GM12878 (cell line): ENCODE measurements around the gene ETV6. TPM values are rescaled to one million over a fixed set of nuclear protein-coding genes. Genes with fewer than 3 reads are reported as not detected.

Source experiments
- BHLHE40 ChIP-seq, 2 experiments: fragments of 450-650 bp in 1 of 2; IDR thresholded peaks; 2 replicates each; pipeline ENCODE4 v1.6.1; 2011 to 2017; ENCODE audit warnings: low read depth in 2 of 2, borderline replicate concordance in 1 of 2, improper control_type of control experiment in 1 of 2, low read length in 1 of 2, mild to moderate bottlenecking in 1 of 2
- CUX1 ChIP-seq: IDR thresholded peaks from 2 replicates; pipeline ENCODE4 v1.6.1; 2012; ENCODE audit warnings: improper control_type of control experiment, low read depth, low read length; ENCODE audit not compliant: insufficient replicate concordance
- EP300 ChIP-seq, 2 experiments: fragments of 150-350 bp in 1 of 2; IDR thresholded peaks; 2 replicates each; pipeline ENCODE4 v1.6.1; 2011 to 2012; ENCODE audit warnings: low read depth in 2 of 2, low read length in 2 of 2, borderline replicate concordance in 1 of 2, improper control_type of control experiment in 1 of 2, inconsistent platforms in 1 of 2; ENCODE audit not compliant: control insufficient read depth in 1 of 2
- HCFC1 ChIP-seq: fragments of 150-350 bp; IDR thresholded peaks from 2 replicates; pipeline ENCODE4 v1.6.1; 2014; ENCODE audit warnings: low read length
- JUNB ChIP-seq: IDR thresholded peaks from 2 replicates; pipeline ENCODE4 v1.6.1; 2016; ENCODE audit warnings: antibody characterized with exemption, mild to moderate bottlenecking
- MTA2 ChIP-seq: fragments of 450-650 bp; IDR thresholded peaks from 2 replicates; pipeline ENCODE4 v1.6.1; 2016; ENCODE audit warnings: low read depth, mild to moderate bottlenecking, moderate library complexity
- RELB ChIP-seq: fragments of 450-650 bp; IDR thresholded peaks from 2 replicates; pipeline ENCODE4 v1.6.1; 2017; ENCODE audit warnings: low read depth, mild to moderate bottlenecking, moderate library complexity
- RUNX3 ChIP-seq: IDR thresholded peaks from 2 replicates; pipeline ENCODE4 v1.6.1; 2012; ENCODE audit warnings: low read length, inconsistent platforms
- SREBF1 ChIP-seq: IDR thresholded peaks from 2 replicates; pipeline ENCODE4 v1.6.1; 2012; ENCODE audit warnings: mild to moderate bottlenecking, low read length
- SUZ12 ChIP-seq: fragments of 200-600 bp; sonication (generic); IDR thresholded peaks from one replicate; pipeline ENCODE4 v1.6.1; 2018; ENCODE audit warnings: antibody characterized with exemption, mild to moderate bottlenecking; ENCODE audit not compliant: unreplicated experiment
- ZBTB40 ChIP-seq: fragments of 450-650 bp; IDR thresholded peaks from 2 replicates; pipeline ENCODE4 v1.6.1; 2016; ENCODE audit warnings: mild to moderate bottlenecking, moderate library complexity, borderline replicate concordance
- polyA plus RNA-seq, 11 experiments: library from polyadenylated mRNA; depleted of rRNA in 4 of 11; unstranded in 6 of 11; stranded (reverse) in 5 of 11; fragments of >200 nt; fragmentation: Nextera tagmentation in 4 of 11; fragmentation: Illumina TruSeq in 1 of 11; extraction: Ambion mirVana in 4 of 11; extraction: Trizol in 1 of 11; gene quantifications; 1 replicate in 1 of 11; 2 replicates in 10 of 11; pipeline versions ENCODE4 v1.2.1 to v1.2.3, GENCODE V29; 2011 to 2016; ENCODE audit warnings: inconsistent platforms in 2 of 11, missing spikeins in 2 of 11, low read depth in 1 of 11
- total RNA-seq, 4 experiments: library from RNA; depleted of rRNA in 3 of 4; stranded (reverse); fragments of >200 nt in 3 of 4; fragmentation: Illumina TruSeq in 1 of 4; extraction: Trizol in 1 of 4; gene quantifications; 2 replicates each; pipeline versions ENCODE4 v1.2.1 to v1.2.3, GENCODE V29; 2013 to 2021
- TF ChIP-seq, protein P1 (sequence below): fragments of 450-650 bp; IDR thresholded peaks from 2 replicates; pipeline ENCODE4 v1.6.1; 2017; ENCODE audit warnings: borderline replicate concordance

The ETV6 gene
- total and polyA plus RNA-seq, 10 of the 15 experiments (the other 5 are each of a cell fraction or from before 2014, with no cell fraction given) = 6.6 to 74.8 (median 24.6) TPM

DNA sequence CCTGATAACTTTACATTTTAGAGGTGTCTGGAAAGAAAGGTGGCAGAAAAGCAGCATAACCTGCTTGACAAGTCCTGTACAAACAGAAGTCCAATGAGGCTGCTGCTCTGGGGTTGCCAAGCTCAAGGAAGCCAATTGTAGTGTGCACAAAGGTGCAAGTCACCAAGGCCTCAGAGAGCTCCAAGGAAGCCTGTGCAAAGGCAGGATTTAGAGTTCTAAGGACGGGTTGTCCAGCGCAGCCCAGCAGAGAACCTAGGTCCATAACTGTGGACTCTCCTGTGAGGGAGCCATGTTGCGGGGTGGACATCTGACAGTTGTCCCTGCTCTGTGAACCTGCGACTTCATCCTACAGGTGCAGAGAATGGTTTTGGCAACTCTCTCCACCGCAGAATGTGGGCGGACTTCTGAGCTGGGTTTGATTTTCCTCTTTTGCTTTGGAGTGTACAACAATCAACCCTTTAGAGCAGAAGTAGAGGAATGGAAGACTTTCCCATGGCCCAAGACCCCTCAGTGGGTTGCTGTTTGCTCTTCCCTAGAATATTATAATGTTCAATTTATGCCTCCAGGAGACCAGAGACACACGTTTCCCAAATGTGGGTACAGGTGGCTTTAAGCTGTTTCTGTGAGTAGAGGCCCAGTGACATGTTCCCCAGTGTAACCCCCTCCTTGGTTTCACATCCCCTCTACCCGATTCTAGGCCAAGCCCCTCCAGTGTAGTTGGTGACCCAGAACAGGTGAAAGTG, 81.0 kb downstream of the ETV6 start (continued):
- peak; percentile 19 for TF ChIP-seq CUX1
- TF ChIP-seq, protein P1, sequence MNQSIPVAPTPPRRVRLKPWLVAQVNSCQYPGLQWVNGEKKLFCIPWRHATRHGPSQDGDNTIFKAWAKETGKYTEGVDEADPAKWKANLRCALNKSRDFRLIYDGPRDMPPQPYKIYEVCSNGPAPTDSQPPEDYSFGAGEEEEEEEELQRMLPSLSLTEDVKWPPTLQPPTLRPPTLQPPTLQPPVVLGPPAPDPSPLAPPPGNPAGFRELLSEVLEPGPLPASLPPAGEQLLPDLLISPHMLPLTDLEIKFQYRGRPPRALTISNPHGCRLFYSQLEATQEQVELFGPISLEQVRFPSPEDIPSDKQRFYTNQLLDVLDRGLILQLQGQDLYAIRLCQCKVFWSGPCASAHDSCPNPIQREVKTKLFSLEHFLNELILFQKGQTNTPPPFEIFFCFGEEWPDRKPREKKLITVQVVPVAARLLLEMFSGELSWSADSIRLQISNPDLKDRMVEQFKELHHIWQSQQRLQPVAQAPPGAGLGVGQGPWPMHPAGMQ = no peak
- peak in 1 of 2 experiments; percentile 52; a peak in 2 of 4 replicates for TF ChIP-seq EP300 (IDR thresholded peaks at IDR 0.05; ENCODE audit: borderline replicate concordance in 1 of 2, control insufficient read depth in 1 of 2, low read depth in 2 of 2, low read length in 2 of 2)
- no peak for TF ChIP-seq SREBF1
- TF ChIP-seq JUNB = no peak
- no peak; a peak in 1 of 4 replicates for TF ChIP-seq BHLHE40 (IDR thresholded peaks at IDR 0.05; ENCODE audit: borderline replicate concordance in 1 of 2, low read depth in 2 of 2, low read length in 1 of 2)
- TF ChIP-seq HCFC1 = no peak
- TF ChIP-seq RUNX3 = peak; percentile 91
- peak; percentile 14 for TF ChIP-seq RELB
- peak; percentile 58 for TF ChIP-seq MTA2
- TF ChIP-seq ZBTB40 = no peak
- TF ChIP-seq SUZ12 = no peak
